Testis (tissue), 2 donors: Measurements from ENCODE around the gene XYLB.

Experiments
- CTCF ChIP-seq, 3 experiments: fragments of 450-650 bp in 2 of 3; fragments of 200-600 bp in 1 of 3; sonication (generic) in 1 of 3; IDR thresholded peaks; one replicate each; pipeline ENCODE4 v1.5.1; 2016 to 2019; ENCODE audit warnings: antibody characterized with exemption in 3 of 3, mild to moderate bottlenecking in 2 of 3, moderate library complexity in 1 of 3
- POLR2A ChIP-seq: fragments of 450-650 bp; IDR thresholded peaks from one replicate; pipeline ENCODE4 v1.6.1; 2017; ENCODE audit warnings: antibody characterized with exemption, mild to moderate bottlenecking, moderate library complexity

GRCh38 chr3:38396861-38397260 lies 50.3 kb downstream of the XYLB start:
- TF ChIP-seq CTCF (IDR thresholded peaks at IDR 0.05) (no peak), POLR2A (no peak)
